ENCODE results near the gene VPS13D.
"Not testable (repeated sequence)": the region's sequence is repeated elsewhere in the genome, so short reads cannot be mapped to it uniquely, and the experiment has no call there.

The VPS13D gene

GRCh38 chr1:12384836-12385456 lies 155.1 kb downstream of the VPS13D start:
- no peak overlapping the region for H3K27ac ChIP-seq (ENCODE audit: low read depth, low read length, poor library complexity, severe bottlenecking)
- no peaks in the 10 kb centered on the region for H3K9me2 ChIP-seq (ENCODE audit: low read depth, low read length)
- H3F3A ChIP-seq (ENCODE audit: insufficient read depth, low read length): no peaks in the 10 kb centered on the region
- peaks cover 9% of the 10 kb centered on the region for H3K9me3 ChIP-seq (ENCODE audit: low read length)
- H2AFZ ChIP-seq (ENCODE audit: low read length): no peak overlapping the region
- no peaks in the 10 kb centered on the region for H4K20me1 ChIP-seq (ENCODE audit: insufficient read depth, low read length)
- H3K4me3 ChIP-seq (ENCODE audit: low read depth, low read length, poor library complexity, severe bottlenecking): no peak overlapping the region
- H3K79me2 ChIP-seq (ENCODE audit: insufficient read depth, low read length): no peaks in the 10 kb centered on the region
- H3K36me3 ChIP-seq (ENCODE audit: insufficient read depth, low read length): peaks cover 49% of the 10 kb centered on the region
- TF ChIP-seq CTCF (IDR thresholded peaks at IDR 0.05; ENCODE audit: low read length) (no peak), EZH2 (IDR thresholded peaks at IDR 0.05; ENCODE audit: borderline replicate concordance, low read length) (no peak)
- H3K9ac ChIP-seq (ENCODE audit: low read length): no peak overlapping the region
- H3K4me1 ChIP-seq (ENCODE audit: insufficient read depth, low read length, severe bottlenecking): no peaks in the 10 kb centered on the region
- H3K4me2 ChIP-seq (ENCODE audit: low read length): no peak overlapping the region
- H3K27me3 ChIP-seq (ENCODE audit: insufficient read depth, low read length): no peaks in the 10 kb centered on the region

- Histone ChIP-seq H3K4me2 (ENCODE audit: low read length) (no peak overlapping the region), H3K9ac (ENCODE audit: low read length) (no peak overlapping the region), H2AFZ (ENCODE audit: low read length) (no peak overlapping the region), H4K20me1 (ENCODE audit: insufficient read depth, low read length) (no peaks in the 10 kb centered on the region), H3K27me3 (ENCODE audit: insufficient read depth, low read length) (no peaks in the 10 kb centered on the region), H3K4me3 (ENCODE audit: low read depth, low read length, poor library complexity, severe bottlenecking) (no peak overlapping the region), H3F3A (ENCODE audit: insufficient read depth, low read length) (no peaks in the 10 kb centered on the region), H3K79me2 (ENCODE audit: insufficient read depth, low read length) (no peaks in the 10 kb centered on the region), H3K27ac (ENCODE audit: low read depth, low read length, poor library complexity, severe bottlenecking) (no peak overlapping the region), H3K36me3 (ENCODE audit: insufficient read depth, low read length) (peaks cover 44% of the 10 kb centered on the region), H3K9me3 (ENCODE audit: low read length) (peaks cover 9% of the 10 kb centered on the region), H3K4me1 (ENCODE audit: insufficient read depth, low read length, severe bottlenecking) (no peaks in the 10 kb centered on the region), H3K9me2 (ENCODE audit: low read depth, low read length) (no peaks in the 10 kb centered on the region)
- TF ChIP-seq CTCF (IDR thresholded peaks at IDR 0.05; ENCODE audit: low read length) (no peak), EZH2 (IDR thresholded peaks at IDR 0.05; ENCODE audit: borderline replicate concordance, low read length) (no peak)
Observed at GRCh38 chr1:12386130-12386529, 156.3 kb downstream of the VPS13D start.

GRCh38 chr1:12387641-12388040 lies 157.8 kb downstream of the VPS13D start:
- Histone ChIP-seq H3K79me2 (ENCODE audit: insufficient read depth, low read length) (no peaks in the 10 kb centered on the region), H3K9ac (ENCODE audit: low read length) (no peak overlapping the region), H4K20me1 (ENCODE audit: insufficient read depth, low read length) (no peaks in the 10 kb centered on the region), H3K27me3 (ENCODE audit: insufficient read depth, low read length) (no peaks in the 10 kb centered on the region), H3K4me1 (ENCODE audit: insufficient read depth, low read length, severe bottlenecking) (no peaks in the 10 kb centered on the region), H3K27ac (ENCODE audit: low read depth, low read length, poor library complexity, severe bottlenecking) (no peak overlapping the region), H3K36me3 (ENCODE audit: insufficient read depth, low read length) (peaks cover 44% of the 10 kb centered on the region), H2AFZ (ENCODE audit: low read length) (no peak overlapping the region), H3F3A (ENCODE audit: insufficient read depth, low read length) (no peaks in the 10 kb centered on the region), H3K4me3 (ENCODE audit: low read depth, low read length, poor library complexity, severe bottlenecking) (no peak overlapping the region), H3K9me3 (ENCODE audit: low read length) (peaks cover 9% of the 10 kb centered on the region), H3K9me2 (ENCODE audit: low read depth, low read length) (no peaks in the 10 kb centered on the region), H3K4me2 (ENCODE audit: low read length) (no peak overlapping the region)
- TF ChIP-seq EZH2 (IDR thresholded peaks at IDR 0.05; ENCODE audit: borderline replicate concordance, low read length) (no peak), CTCF (IDR thresholded peaks at IDR 0.05; ENCODE audit: low read length) (no peak)

- peaks cover 27% of the 10 kb centered on the region for H3K36me3 ChIP-seq (ENCODE audit: insufficient read depth, low read length)
Observed at GRCh38 chr1:12390296-12390695, 160.5 kb downstream of the VPS13D start.

More at GRCh38 chr1:12390296-12390695, 160.5 kb downstream of the VPS13D start:
- H3K4me1 ChIP-seq (ENCODE audit: insufficient read depth, low read length, severe bottlenecking); H3F3A ChIP-seq (ENCODE audit: insufficient read depth, low read length); H3K9me2 ChIP-seq (ENCODE audit: low read depth, low read length); H3K79me2 ChIP-seq (ENCODE audit: insufficient read depth, low read length); H2AFZ ChIP-seq (ENCODE audit: low read length); H3K27me3 ChIP-seq (ENCODE audit: insufficient read depth, low read length); H3K4me2 ChIP-seq (ENCODE audit: low read length); H3K4me3 ChIP-seq (ENCODE audit: low read depth, low read length, poor library complexity, severe bottlenecking); H3K9me3 ChIP-seq (ENCODE audit: low read length); H4K20me1 ChIP-seq (ENCODE audit: insufficient read depth, low read length); H3K9ac ChIP-seq (ENCODE audit: low read length); H3K27ac ChIP-seq (ENCODE audit: low read depth, low read length, poor library complexity, severe bottlenecking): not testable (repeated sequence)
